GM19328 (cell line): ENCODE measurements around the gene SP4.
"Not testable (repeated sequence)": the region's sequence is repeated elsewhere in the genome, so short reads cannot be mapped to it uniquely, and the experiment has no call there.

Source experiments
- ATAC-seq: cut with Tn5 transposase; IDR thresholded peaks from one replicate; pipeline ENCODE4 v1.9.1; 2021; ENCODE audit warnings: mild to moderate bottlenecking, moderate library complexity; ENCODE audit not compliant: unreplicated experiment

The SP4 gene

DNA sequence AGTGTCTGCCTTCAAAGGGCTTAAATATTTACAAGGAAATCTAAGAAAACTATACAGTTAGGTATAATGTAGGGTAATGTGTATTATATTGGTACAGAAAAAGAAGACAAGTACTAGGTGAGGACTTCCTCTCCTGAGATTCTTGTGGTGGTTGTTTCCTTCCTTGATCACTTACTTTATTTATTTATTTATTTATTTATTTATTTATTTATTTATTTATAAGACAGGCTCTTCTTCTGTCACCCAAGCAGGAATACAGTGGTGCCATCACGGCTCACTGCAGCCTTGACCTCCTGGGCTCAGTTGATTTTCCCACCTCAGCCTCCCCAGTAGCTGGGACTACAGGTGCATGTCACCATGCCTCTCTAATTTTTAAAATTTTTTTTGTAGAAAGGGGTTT is 96.8 kb downstream of the SP4 start:
- no peak for ATAC-seq

DNA sequence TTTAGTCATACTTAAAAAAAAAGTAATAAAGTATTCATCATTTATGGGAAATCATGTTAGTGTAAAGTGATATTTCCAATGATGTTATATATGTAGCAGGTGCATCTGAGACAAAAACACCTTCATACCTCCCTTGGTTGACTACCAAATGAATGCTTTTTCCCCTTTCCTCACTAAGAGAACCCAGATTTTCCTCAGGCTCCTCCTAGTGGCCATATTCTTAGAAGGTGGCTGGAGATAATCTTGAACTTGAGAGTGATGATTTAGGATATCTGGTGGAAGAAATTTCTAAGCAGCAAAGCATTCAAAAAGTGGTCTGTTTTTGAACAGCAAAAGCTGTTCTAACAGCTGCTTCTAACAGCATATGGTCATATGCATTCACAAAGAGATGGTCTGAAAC is 98.1 kb downstream of the SP4 start:
- ATAC-seq, result no peak

DNA sequence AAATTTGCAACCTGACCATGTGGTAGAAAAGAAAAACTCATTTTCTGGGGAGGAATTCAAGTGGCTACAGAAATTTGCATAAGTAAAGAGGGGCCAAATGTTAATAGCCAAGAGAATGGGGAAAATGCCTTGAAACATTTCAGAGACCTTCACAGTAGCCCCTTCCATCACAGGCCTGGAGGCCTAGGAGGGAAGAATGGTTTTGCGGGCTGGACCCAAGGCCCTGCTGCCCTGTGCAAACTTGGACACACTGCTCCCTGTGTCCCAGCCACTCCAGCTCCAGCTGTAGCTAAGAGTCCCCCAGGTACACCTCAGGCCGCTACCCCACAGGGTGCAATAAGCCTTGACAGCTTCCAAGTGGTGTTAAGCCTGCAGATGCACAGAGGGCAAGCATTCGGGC is 98.6 kb downstream of the SP4 start:
- ATAC-seq, result no peak

DNA sequence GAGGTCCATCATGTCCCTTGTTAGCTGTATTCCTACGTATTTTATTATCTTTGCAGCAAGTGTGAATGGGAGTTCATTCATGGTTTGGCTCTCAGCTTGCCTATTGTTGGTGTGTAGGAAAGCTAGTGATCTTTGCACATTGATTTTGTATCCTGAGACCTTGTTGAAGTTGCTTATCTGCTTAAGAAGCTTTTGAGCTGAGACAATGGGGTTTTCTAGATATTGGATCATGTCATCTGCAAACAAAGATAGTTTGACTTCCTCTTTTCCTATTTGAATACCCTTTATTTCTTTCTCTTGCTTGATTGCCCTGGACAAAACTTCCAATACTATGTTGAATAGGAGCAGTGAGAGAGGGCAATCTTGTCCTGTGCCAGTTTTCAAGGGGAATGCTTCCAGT is 104.6 kb downstream of the SP4 start:
- not testable (repeated sequence) for ATAC-seq

DNA sequence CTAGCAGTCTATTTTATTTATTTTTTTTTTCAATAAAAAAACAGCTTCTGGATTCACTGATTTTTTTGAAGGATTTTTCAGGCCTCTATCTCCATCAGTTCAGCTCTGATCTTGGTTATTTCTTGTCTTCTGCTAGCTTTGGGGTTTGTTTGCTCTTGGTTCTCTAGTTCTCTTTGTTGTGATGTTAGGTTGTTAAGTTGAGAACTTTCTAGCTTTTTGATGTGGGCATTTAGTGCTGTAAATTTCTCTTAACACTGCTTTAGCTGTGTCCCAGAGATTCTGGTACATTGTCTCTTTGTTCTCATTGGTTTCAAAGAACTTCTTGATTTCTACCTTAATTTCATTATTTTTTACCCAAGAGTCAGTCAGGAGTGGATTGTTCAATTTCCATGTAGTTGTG is 105.8 kb downstream of the SP4 start:
- ATAC-seq, result not testable (repeated sequence)

DNA sequence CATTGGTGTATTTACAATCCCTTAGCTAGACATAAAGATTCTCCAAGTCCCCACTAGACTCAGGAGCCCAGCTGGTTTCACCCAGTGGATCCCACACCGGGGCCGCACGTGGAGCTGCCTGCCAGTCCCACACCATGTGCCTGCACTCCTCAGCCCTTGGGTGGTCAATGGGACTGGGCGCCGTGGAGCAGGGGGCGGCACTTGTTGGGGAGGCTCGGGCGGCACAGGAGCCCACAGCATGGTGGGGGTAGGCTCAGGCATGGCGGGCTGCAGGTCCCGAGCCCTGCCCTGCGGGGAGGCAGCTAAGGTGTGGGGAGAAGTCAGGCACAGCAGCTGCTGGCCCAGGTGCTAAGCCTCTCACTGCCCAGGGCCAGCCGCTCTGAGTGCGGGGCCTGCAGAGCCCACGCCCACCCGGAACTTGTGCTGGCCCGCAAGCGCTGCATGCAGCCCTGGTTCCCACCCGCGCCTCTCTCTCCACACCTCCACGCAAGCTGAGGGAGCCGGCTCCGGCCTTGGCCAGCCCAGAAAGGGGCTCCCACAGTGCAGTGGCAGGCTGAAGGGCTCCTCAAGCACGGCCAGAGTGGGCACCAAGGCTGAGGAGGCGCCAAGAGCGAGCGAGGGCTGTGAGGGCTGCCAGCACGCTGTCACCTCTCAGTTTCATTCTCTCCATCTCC is 108.7 kb downstream of the SP4 start:
- ATAC-seq, result not testable (repeated sequence)

DNA sequence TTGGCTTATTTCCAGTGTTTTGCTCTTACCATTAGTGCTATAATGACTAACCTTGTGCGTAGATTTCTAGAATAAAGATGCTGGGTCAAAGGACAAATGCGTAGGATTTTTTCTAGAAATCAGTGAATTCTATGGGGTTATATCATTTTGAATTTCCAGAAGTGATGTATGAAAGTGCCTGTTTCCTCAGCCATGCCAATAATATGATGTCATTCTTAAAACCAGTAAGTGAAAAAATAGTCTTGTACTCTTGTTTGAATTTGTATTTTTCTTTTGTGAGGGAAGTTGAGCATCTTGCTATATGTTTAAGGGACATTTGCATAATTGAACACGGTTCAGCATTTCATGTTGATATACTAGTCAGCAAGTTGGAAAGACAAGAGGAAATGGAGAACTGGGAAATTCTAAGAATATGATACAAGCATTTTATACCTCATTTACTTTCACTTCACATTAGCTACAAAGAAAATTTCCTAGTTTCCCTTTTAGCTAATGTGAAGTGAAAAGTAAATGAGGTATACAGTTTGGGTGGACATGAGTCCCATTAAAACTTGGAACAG is 111.1 kb downstream of the SP4 start:
- ATAC-seq, result no peak

DNA sequence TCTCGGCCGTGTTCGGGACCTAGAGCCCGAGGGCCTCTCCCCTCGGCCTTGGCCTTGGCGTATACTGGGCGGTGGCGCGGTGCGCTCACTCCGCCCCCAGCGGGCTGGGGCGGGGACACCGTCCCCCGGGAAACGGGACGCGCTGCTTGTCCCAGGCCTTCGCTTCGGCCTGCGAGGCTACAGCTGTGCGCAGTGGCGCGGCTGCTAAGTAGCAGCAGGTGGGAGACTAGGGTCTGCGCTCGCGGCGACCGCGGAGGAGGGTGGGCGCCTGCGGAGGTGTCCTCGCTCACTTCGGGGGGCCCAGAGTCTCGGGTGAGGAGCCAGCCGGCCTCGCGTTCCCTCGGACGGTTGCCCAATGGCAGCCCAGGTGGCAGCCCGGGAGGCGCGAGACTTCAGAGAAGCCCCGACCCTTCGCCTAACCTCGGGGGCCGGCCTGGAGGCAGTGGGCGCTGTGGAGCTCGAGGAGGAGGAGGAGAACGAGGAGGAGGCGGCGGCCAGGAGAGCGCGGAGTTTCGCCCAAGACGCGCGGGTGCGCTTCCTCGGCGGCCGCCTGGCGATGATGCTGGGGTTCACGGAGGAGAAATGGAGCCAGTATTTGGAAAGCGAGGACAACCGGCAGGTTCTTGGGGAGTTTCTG is 115.1 kb downstream of the SP4 start, which contains the start of gene DNAH11:
TSS of gene DNAH11 (plus strand) at position 149 of the 637 bp plus-strand sequence. CDS start at position 356, 207 bp downstream.
- ATAC-seq, result peak; percentile 73

DNA sequence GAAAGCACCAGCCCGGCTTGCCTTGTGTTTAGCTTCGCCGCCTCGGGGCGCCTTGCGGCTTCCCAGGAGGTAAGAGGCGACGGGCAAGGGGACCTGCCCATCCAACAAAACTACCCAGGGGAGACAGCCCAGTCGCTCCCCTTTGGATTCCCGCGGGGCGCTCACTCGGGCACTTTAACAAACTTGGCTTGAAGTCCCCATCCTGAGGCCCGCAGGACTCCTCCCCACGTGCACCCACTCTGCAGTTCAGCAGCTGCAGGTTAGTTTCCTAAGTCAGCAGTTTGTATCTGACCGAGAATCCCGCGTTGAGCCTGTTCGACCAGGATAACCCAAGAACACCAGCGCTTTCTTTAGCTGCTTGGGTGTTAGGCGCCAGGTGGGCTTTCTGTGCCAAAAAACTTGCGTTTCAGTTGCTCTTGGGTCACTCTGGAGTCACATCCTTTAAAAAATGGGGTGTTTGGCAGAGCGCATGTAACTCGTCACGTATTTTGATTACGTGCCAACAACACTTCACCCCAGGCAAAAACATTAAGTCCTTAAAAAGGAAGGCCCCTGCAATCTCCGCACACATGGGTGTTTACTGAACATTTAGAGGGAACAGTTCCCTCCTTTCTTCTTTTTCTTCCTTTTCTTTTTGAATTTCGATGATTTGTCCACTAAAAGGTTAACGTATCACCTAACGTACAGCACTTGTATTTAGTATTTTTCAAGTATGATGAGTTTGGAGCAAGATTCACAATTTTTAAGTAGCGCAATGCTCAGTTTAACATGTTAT is 115.8 kb downstream of the SP4 start:
- no peak for ATAC-seq

DNA sequence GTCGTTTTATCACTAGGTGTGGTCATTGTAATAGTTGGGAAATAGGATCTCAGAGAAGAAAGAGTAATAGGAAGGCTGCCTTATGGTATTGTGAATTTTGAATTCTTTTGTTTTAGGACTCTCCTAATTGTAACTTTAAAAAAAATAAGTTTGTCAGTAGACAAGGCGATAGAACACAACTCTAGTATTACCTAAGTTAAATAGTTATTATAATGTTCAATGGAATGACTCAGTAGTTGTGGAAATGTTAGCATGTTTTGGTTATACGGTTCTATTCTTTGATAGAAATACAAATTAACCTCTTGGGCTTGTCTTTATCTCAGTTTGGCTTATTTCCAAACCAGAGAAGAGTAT is 116.4 kb downstream of the SP4 start:
- no peak for ATAC-seq

DNA sequence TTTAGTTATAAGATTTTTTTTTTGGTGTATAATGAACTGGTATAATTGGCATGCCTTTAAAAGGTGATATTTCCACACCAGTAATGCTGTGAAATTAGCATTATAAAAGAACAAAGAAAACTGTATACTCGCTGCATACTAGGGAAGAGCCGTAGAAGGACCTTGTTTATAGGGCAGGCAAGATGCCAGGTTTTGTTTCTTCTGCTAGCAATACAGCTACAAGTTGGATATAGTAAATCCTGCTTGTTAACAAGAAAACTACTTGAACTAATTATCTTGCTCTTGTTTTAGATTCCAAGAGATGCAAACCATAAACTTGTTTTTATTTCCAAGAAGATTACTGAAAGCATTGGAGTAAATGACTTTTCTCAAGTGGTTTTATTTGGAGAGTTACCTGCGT is 116.8 kb downstream of the SP4 start:
- no peak for ATAC-seq

DNA sequence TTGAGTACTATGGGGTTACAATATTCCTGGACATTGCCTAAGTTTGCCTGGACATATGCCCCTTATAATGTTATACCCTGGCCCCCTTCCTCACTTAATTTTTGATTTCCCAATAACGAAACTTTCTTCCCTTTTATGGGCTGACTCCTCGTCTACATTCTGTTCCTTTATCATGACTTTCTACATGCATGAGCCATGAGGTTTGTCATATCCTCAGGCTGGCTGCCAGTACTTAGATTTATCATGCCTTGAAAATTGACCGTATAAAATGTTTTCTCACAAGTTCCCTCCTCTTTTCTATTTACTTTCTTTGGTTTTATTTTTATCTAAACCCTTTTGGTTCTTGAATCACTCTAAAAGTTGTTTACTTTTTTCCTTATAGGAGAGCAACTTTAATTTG is 119.6 kb downstream of the SP4 start:
- no peak for ATAC-seq

DNA sequence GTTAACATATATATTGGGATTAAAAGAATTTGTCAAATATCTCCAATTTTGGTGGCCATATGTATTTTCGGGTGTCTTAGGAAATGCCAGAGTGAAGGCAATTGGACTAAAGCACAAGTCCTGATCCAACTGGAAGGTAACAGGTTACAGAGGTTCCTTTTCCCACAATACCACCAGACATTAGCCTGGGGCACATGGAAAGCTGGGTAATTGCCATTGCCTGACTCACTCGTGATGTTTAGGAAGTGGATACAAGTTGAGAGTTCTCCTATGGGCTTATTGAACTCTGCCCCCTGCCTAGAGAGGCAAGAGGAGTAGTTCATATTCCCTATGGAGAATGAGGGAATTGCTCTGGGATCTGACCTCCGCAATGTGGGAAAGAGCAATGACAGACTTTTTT is 120.6 kb downstream of the SP4 start:
- no peak for ATAC-seq

DNA sequence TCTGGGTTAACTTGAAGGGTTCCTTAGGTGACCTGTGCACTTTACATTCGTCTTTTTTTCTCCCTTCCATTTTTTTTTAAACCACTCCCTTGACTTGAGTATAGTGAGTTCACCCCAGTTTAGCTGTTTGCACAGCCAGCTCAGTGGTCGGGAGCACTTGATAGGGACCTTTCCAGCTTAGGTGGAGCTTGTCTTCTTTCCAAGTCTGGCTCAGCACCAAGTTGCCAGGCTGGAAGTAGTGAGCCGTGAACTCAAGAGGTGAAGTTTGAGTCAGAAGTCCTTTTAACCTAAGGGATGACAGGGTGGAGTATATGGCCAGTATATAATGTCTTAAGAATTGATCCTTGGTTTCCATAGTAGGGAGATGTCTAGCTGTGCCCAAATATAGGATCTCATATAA is 122.2 kb downstream of the SP4 start:
- no peak for ATAC-seq

DNA sequence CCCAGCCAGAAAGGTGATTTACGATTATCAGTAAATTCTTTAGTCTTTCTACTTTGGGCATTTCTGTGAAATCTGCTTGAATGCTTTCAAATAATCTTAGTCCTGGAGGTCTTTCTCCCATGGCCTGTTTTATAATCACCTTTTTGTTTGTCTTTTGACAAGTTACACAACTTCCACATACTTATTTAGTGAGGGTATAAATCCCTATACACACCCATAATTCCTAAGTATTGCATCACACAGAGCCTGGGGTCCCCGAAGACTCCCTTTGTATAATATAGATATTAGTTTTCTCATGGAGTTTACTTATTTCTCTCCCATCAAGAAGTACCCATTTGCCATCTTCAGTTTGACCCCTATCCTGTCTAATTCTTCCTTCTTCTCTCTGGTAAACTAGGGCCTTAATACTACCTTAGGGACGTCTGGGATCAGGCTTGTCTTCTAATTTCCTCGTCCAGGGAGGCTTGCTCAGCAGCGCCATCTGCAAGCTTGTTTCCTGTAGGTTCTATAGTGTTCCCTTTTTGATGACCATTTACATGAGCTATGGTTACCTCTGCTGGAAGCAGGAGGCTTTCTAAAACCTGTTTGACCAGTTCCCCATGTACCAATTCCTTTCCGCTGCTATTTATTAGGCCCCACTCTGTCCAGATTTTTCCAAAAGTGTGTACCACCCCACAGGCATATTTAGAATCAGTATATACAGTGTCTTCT is 123.1 kb downstream of the SP4 start:
- ATAC-seq, result no peak

DNA sequence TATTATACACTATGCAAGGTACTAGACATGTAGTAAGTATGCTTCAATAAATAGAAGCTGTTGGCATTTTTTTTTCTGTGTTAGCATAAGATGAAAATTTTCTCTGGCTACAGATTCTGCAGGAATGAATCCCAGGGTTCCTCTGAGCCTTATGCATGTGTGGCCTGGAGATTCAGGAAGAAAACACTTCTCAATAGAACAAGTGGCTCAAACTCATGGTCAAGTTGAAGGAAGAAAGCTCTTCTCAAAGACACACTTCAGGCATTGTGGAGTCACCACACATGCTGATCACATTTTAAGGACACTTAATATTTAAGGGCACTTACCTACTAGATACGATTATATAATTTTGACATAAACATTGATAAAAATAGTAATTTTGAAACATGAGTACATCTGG is 134.5 kb downstream of the SP4 start:
- no peak for ATAC-seq
